ENCODE results near the gene ALOX12B.
"Not testable (repeated sequence)": the region's sequence is repeated elsewhere in the genome, so short reads cannot be mapped to it uniquely, and the experiment has no call there.

ALOX12B gene

DNA sequence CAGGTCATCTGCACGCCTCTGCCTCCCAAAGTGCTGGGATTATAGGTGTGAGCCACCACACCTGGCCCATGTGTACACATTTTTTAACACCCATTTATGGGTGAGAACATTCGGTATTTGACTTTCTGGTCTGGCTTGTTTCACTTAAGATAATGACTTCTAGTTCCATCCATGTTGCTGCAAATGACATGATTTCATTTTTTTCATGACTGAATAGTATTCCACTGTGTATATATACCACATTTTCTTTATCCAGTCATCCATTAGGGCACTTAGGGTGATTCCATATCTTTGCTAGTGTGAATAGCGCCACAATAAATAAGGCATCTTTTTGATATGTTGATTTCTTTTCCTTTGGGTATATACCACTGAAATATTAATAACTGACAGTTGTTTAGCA is 5.6 kb downstream of the ALOX12B start:
- no peak for DNase-seq

DNA sequence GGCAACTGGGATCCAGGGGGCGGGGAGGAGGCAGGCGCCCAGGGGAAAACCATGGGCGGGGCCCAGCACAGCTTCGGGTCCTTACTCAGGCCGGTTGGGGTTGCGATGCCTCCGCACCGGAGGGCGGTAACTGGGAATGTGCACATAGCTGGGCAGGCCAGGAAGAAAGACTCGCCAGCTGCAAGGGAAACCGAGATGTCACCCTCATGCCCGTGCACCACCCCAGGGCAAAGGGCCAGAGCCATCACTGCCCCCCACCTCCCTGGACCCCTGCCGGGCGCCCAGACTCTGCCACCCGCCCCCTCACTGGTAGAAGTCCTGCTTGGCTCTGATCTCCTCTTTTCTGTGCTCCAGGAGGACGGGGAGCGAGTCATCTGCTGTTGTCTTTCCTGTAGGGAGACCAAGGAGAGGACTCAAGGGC is 6.7 kb downstream of the ALOX12B start:
- no peak for DNase-seq

GRCh38 chr17:8080208-8080798 is 7.2 kb downstream of the ALOX12B start:
- no peak for DNase-seq

- DNase-seq: peak; percentile 24
These were observed 8.0 kb downstream of the ALOX12B start for GRCh38 chr17:8079291-8080207.

DNA sequence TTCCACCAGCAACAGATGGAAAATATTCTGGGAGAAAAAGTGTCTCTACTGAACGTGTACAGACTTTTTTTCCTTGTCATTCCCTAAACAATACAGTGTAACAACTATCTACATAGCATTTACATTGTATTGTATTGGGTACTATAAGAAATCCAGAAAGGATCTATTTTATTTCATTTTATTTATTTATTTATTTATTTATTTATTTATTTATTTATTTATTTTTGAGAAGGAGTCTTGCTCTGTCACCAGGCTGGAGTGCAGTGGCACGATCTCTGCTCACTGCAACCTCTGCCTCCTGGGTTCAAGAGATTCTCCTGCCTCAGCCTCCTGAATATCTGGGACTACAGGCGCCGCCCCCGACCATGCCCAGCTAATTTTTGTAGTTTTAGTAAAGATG is 9.6 kb downstream of the ALOX12B start:
- not testable (repeated sequence) for DNase-seq

DNA sequence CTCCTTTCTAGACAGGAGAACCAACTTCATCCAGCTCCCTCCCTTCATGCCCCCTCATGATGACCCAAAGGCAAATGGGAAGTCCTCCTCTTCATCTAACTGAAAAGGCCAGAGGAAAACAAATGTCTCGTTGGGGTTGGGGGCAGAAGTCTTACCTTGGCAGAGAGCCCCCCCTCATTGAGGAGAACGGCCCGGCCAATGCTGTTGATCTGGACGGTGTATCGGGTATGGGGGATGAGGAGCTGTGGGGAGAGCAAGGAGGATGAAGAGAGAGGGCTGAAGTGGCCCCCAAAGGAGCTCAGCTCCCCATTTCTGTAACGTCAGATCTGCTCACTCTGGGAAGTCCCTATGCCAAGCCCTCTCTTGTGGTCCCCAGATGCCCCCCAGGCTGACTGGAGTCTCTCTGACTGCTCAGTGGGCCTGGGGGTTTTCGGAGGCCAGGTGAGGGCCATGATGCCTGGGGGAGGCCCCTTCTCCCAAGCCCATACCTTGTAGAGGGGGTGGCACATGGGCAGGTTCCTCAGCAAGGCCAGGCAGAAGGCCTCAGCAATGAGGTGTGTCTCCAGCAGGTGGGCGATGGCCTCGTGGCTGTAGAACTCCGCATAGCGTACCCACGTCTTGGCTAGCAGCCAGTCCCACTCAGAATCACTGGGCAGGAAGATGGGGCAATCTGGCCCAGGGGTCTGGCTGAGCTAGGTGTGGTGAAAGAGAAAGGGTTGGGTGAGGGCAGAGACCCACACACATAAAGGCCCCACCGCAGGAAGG is 10.8 kb downstream of the ALOX12B start:
- DNase-seq: no peak

DNA sequence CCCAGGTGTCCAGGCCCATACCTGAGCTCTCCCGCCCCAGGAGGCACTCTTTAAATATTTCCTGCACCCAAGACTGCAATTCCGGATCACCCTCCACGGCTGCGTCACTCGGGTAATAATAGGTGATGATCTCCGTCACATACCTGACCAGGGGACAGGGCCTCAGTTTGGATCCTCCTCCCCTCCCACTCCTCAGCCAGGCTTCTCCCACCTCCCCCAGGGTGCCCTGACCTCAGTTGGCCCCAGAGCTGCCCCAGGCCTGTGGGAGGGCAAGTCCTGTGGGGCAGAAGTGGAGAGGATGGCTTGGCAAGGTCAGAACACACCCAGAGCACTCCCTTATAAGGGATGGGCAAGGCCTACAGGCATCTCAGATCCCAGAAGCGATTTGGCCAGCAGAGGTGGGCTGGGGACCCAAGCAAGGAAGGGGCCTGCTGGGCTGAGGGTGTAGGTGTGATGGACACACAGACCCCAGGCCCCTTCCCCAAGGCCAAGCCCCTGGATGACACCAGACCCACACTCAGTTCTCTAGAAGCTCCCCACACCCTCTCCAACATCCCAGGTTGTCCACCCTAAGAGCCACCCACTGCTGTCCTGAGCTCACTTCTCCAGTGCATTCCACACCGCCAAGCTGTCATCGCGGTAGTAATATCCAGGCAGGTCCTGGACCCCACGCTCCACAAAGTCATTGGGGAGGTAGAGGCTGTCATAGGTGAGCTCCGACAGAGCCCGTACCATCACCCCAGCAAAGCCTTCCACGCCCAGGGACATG is 11.8 kb downstream of the ALOX12B start:
- no peak for DNase-seq

- no peak for DNase-seq
These were observed 12.4 kb downstream of the ALOX12B start for GRCh38 chr17:8075081-8075480.

DNA sequence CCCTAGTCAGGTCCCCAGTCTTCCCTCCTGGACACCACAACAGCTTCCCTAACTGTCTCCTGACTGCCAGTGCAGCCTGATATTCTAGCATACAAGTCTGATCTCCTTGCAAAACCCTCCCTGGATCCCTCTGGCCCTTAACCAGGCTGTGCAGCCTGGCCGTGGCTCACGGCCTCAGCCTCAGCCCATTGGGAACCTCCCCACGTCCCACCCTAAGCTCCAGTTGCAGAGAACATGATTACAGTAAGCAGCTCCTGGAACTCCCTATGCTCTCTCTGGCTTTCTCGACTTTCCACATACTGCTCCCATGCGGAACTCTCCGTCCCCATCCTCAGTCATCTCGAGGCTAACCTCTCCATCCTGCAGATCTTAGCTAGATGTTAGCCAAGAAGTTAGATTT is 13.0 kb downstream of the ALOX12B start:
- no peak for DNase-seq

DNA sequence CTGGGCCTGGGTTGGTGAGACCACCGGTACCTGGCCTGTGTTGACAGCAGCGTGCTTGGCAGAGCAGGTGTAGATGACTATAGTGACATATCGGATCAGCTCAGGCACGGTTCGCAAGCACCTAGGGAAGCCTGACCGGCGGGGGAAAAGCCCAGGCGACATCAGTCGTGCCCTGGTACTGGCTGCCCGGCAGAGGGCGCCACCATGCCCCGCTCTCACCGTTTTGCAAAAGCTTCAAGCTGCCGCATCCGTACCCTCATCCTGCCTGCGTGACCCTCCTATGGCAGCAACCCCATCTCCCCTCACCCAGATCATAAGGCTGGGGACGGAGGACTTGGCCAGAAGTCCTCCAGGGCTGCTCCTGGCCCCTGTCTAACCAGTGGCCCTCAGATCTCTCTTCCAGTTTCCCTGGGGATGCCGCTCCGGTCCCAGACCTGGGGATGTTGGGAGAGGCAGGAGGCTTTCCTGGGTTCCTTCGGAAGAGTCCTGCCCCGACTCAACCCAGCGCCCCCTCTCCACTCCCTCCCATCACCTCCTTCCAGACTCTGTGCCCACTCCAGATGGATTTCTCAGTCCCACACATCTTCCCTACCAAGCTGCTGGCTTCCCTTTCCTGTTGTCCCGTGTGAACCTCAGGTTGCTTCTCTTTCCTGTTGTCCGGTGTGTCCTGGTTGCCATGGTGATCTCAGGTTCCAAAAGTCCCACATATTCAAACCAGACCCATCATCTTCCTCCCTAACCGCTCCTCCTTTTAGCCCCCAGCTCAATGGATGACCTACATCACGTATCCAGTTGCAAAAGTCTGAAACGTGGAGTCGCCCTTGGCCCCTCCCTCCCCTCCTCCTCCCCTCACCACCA is 13.7 kb downstream of the ALOX12B start:
- DNase-seq: peak; percentile 27

DNA sequence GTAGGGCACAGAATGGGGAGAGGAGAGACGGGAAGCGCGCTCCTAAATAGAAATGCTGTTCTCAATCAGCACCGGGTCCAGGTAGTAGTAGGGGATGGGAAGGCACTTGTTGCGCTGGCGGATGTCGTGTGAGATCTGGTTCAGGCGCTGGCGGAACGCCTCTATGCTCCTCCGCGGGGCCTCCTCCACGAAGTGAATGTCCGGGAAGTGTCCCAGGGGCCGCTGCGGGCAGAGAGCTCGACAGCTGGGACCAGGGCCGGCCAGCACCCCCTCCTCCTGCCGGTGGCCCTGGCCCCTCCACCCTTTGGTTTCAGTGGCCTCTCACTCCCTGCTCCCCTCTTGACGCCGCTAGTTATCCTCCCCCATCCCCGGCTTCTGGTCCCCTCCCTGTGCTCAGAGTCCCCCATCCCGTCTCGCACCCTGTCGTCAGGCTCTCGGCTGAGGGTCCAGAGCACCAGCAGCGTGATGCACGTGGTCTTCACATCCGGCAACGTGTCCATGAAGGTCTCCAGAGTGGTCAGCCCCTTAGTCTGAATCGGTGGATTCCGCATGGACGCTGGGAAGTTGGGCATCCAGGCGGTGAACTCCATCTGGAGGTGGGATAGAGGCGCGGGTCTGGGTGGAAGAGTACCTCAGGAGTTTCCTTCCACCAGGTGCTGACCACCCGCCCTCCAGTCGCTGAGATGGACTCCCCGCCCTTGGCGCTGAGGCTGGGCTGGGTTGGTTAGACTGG is 14.6 kb downstream of the ALOX12B start:
- no peak for DNase-seq

DNA sequence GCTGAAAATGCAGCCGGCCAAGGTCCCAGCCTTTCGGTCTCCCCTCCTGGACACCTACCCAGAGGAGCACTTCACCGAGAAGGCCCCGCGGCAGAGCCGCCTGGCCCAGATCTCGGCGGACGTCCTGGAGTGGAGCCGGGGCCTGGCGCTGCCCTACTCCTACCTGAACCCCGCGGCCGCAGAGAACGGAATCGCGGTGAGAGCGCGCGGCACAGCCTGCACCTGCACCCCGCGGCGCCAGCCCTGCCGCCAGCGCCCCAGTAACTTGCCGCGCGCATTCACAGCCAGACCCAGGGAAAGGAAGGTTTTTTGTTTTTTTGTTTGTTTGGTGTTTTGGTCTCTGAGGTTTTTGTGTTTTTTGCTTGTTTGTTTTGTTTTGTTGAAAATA is 15.2 kb downstream of the ALOX12B start:
- no peak for DNase-seq

DNA sequence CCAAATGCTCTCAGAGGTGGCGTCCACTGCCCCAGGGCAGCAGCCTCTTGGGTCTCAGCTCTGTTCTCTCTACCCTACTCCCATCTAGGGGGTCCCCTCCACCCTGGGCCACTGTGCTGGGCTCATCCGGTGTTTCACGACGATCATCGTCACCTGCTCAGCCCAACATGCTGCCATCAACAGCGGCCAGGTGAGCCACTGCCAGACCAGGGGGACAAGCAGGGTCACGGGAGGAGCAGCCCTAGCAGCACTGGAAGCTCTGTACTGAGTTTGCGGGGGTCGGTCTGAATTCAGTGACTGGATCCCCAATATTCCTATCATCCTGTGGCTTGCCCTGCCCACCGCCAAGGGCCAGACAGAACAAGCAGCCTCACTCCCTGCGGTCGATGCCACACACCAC is 16.0 kb downstream of the ALOX12B start:
- DNase-seq: no peak

DNA sequence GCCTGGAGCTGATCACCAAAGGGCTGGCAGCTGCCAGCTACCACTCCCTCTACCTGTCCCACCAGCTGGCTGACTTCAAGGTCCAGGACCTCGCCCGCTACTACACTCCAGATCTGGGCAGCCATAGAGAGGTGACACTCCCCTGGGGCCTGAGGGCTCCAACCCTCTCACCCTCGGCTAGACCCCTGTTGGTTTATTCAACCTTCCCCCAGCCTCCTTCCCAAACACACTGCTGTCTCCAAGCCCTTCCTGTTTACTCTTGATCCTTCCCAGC is 18.0 kb downstream of the ALOX12B start:
- no peak for DNase-seq

- no peak for DNase-seq
These were observed 18.6 kb downstream of the ALOX12B start for GRCh38 chr17:8068736-8069586.

GRCh38 chr17:8067806-8068205 is 19.7 kb downstream of the ALOX12B start:
- no peak for DNase-seq

DNA sequence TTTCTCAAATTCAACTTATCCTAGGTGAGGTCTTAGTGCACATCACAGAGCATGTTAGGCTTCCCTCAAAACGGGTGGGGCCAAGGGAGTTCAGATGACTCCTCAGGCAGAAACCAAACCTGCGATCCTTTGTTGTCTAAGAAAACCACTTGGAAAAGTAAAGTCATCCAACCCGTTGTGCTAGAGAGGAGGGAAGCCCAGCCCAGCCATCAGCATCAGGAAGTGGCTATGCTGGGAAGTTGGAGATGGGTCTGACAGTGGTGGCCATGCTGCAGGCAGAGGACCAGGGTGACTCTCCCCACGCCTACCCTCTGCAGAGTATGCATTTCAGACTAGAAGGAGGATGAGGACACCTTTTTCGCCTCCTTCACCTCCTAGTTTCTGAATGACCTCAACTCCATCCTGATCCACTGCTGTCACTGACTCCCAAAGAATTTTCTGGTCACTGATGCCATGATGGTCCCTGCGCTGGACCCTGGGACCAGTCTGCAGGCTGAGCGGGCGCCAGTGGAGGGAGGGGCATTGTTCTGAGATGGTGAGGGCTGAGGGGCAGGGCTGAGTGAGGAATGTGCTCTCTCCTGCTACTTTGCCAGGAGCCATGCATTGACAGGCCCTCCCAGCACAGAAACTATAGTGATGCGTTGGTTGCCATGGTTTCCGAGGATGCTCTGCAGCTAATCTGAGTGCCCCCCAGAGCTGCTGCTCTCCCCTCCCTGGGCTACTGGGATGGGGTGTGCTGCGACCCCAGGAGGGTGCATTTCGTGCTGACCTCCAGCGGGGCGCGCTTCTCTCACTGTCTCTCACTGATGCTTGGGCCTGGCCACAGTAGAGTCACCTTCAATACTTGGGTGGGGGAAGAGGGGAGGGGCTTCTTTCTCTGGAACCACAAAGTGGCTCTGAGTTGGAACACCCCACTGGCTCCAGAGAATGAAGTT is 20.4 kb downstream of the ALOX12B start:
- no peak for DNase-seq

DNA sequence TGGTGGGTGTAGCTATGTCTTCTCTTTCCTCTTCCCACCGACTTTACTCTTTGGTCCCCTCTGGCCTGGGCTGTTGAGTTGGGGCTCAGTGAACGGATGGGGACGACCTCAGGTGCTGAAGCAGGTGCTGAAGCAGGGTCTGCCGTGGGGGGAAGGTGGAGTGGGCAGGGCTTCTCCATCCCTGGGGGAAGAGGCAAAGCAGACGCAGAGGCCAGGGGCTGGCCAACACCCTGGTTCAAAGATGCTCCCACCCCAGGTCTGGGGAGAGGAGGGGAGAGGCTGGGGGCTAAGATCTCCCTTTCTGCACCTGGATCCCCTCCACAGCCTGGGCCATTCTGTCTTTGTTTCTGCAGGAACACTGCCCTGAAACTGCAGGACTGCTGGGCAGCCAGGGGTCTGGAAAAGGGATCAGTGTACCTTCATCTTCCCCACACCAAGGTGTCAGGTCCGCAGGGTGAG is 22.9 kb downstream of the ALOX12B start:
- no peak for DNase-seq

Data from NCI-H510A (cell line).